Measurements from ENCODE around the gene LGR4.

DNA sequence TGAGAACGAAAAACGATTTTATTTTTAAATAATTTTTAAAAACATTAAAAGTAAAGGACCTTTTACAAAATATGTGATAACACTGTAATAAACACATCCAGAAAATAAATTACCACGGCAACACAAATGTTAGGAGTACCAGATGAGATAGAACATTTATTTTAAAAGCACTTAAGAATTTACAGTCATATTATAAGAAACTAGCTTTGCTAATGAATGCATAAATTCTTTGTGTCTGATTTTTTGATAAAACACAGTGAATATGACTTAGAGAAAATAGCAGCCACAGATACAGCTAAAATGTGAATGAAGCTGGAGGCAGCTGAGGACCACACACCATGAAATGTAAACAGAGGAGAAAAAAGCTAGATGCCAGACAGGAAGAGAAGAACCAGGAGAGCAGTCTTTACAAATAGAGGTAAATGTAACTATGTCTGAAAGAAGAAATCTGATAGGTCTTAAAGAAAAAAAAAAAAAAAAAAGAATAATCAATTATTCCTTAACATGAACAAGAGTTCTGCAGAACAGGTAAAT is 124.2 kb downstream of the LGR4 start:
- TF ChIP-seq, protein P1, sequence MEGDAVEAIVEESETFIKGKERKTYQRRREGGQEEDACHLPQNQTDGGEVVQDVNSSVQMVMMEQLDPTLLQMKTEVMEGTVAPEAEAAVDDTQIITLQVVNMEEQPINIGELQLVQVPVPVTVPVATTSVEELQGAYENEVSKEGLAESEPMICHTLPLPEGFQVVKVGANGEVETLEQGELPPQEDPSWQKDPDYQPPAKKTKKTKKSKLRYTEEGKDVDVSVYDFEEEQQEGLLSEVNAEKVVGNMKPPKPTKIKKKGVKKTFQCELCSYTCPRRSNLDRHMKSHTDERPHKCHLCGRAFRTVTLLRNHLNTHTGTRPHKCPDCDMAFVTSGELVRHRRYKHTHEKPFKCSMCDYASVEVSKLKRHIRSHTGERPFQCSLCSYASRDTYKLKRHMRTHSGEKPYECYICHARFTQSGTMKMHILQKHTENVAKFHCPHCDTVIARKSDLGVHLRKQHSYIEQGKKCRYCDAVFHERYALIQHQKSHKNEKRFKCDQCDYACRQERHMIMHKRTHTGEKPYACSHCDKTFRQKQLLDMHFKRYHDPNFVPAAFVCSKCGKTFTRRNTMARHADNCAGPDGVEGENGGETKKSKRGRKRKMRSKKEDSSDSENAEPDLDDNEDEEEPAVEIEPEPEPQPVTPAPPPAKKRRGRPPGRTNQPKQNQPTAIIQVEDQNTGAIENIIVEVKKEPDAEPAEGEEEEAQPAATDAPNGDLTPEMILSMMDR (IDR thresholded peaks at IDR 0.05), result no peak
- no peak for TF ChIP-seq POLR2A (IDR thresholded peaks at IDR 0.05)

Data from uterus (tissue), 2 donors.